Neutrophil (primary cell): ENCODE measurements around the gene PPP1R1C.

Source experiments
- H3K27ac ChIP-seq: fragments of 200-600 bp; sonication (generic); 2 replicates; pipeline ENCODE4 v1.5.1; 2016; ENCODE audit warnings: mild to moderate bottlenecking, moderate library complexity
- H3K27me3 ChIP-seq: fragments of 200-600 bp; sonication (generic); 2 replicates; pipeline ENCODE4 v1.6.0; 2016; ENCODE audit warnings: mild to moderate bottlenecking
- H3K36me3 ChIP-seq: fragments of 200-600 bp; sonication (generic); 2 replicates; pipeline ENCODE4 v1.5.1; 2017
- H3K4me1 ChIP-seq, 2 experiments: fragments of 200-600 bp in 1 of 2; sonication (generic) in 1 of 2; 1 replicate in 1 of 2; 2 replicates in 1 of 2; pipeline versions ENCODE4 v1.5.1 to v1.6.1; 2013 to 2016; ENCODE audit warnings: low read depth in 1 of 2, low read length in 1 of 2, mild to moderate bottlenecking in 1 of 2, moderate library complexity in 1 of 2; ENCODE audit not compliant: control insufficient read depth in 1 of 2, insufficient read depth in 1 of 2
- H3K4me3 ChIP-seq, 2 experiments: fragments of 200-600 bp in 1 of 2; sonication (generic) in 1 of 2; 1 replicate in 1 of 2; 2 replicates in 1 of 2; pipeline ENCODE4 v1.5.1; 2013 to 2016; ENCODE audit warnings: low read depth in 1 of 2, low read length in 1 of 2, mild to moderate bottlenecking in 1 of 2, moderate library complexity in 1 of 2
- H3K9me3 ChIP-seq: fragments of 200-600 bp; sonication (generic); 2 replicates; pipeline ENCODE4 v1.5.1; 2016
- CTCF ChIP-seq: fragments of 200-600 bp; sonication (generic); IDR thresholded peaks from 2 replicates; pipeline ENCODE4 v1.5.1; 2016; ENCODE audit warnings: antibody characterized with exemption

Gene PPP1R1C

DNA sequence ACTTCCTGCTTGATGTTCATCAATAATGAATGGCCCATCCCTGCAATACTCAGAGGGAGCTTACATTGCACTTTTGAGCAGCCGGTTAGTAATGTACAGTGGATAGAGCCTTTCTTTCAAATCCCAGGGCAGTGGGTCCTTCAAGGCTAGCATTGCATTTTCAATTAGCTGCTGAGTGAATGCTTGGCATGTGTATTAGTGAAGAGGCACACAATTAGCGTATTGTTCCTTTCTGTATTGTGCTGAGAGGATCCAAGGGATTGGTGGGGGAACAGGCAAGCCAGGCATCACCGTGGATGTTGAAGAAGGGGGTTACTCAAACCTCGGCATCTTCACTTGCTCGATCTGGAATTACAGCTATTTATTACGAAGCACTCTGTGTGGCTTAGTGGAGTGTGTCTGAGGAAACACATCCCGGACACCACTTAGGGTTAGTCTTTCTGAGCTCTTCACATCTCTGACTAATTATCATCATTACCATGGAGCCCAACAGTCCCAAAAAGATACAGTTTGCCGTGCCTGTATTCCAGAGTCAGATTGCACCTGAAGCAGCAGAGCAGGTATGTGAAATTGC is at the start of gene PPP1R1C:
Gene PPP1R1C, plus strand, starts transcription at position 222 of the 574 bp plus-strand sequence. Its CDS starts 258 bp downstream, at position 480.
- no peaks in the 10 kb centered on the region for H3K27me3 ChIP-seq
- no peak within 1 kb of the TSS for H3K4me3 ChIP-seq
- no peaks in the 10 kb centered on the region for H3K4me1 ChIP-seq
- H3K36me3 ChIP-seq = no peaks in the 10 kb centered on the region
- TF ChIP-seq CTCF = no peak
- H3K9me3 ChIP-seq = no peaks in the 10 kb centered on the region
- H3K27ac ChIP-seq = no peak within 1 kb of the TSS

GRCh38 chr2:181937473-181937872 is 48.2 kb upstream of the PPP1R1C start:
- Histone ChIP-seq H3K36me3 (no peaks in the 10 kb centered on the region), H3K4me1 (peaks cover 18 to 22% of the 10 kb centered on the region in 2 experiments), H3K27me3 (no peaks in the 10 kb centered on the region), H3K27ac (peak overlapping the region; percentile 84), H3K9me3 (no peaks in the 10 kb centered on the region), H3K4me3 (no peak overlapping the region)
- TF ChIP-seq CTCF = no peak

- no peak overlapping the region for H3K27ac ChIP-seq
- H3K4me3 ChIP-seq = no peak overlapping the region
- TF ChIP-seq CTCF = no peak
- no peaks in the 10 kb centered on the region for H3K9me3 ChIP-seq
- H3K4me1 ChIP-seq = peaks cover 10 to 12% of the 10 kb centered on the region in 2 experiments
- H3K36me3 ChIP-seq = no peaks in the 10 kb centered on the region
- no peaks in the 10 kb centered on the region for H3K27me3 ChIP-seq
Observed at GRCh38 chr2:181943411-181944124, 42.1 kb upstream of the PPP1R1C start.

GRCh38 chr2:181944164-181944913 is 41.3 kb upstream of the PPP1R1C start:
- no peak for TF ChIP-seq CTCF
- H3K27ac ChIP-seq = no peak overlapping the region

GRCh38 chr2:181944914-181945291 is 40.8 kb upstream of the PPP1R1C start:
- Histone ChIP-seq H3K9me3 (no peaks in the 10 kb centered on the region), H3K4me3 (no peak overlapping the region), H3K4me1 (peaks cover 10 to 11% of the 10 kb centered on the region in 2 experiments), H3K27me3 (no peaks in the 10 kb centered on the region), H3K36me3 (no peaks in the 10 kb centered on the region), H3K27ac (no peak overlapping the region)
- TF ChIP-seq CTCF = no peak

More at GRCh38 chr2:181944164-181944913, 41.3 kb upstream of the PPP1R1C start:
- no peaks in the 10 kb centered on the region for H3K27me3 ChIP-seq
- H3K4me3 ChIP-seq = no peak overlapping the region
- no peaks in the 10 kb centered on the region for H3K36me3 ChIP-seq
- no peaks in the 10 kb centered on the region for H3K9me3 ChIP-seq
- peaks cover 10 to 11% of the 10 kb centered on the region in 2 experiments for H3K4me1 ChIP-seq
